ENCODE results near the gene PRPH.

DNA sequence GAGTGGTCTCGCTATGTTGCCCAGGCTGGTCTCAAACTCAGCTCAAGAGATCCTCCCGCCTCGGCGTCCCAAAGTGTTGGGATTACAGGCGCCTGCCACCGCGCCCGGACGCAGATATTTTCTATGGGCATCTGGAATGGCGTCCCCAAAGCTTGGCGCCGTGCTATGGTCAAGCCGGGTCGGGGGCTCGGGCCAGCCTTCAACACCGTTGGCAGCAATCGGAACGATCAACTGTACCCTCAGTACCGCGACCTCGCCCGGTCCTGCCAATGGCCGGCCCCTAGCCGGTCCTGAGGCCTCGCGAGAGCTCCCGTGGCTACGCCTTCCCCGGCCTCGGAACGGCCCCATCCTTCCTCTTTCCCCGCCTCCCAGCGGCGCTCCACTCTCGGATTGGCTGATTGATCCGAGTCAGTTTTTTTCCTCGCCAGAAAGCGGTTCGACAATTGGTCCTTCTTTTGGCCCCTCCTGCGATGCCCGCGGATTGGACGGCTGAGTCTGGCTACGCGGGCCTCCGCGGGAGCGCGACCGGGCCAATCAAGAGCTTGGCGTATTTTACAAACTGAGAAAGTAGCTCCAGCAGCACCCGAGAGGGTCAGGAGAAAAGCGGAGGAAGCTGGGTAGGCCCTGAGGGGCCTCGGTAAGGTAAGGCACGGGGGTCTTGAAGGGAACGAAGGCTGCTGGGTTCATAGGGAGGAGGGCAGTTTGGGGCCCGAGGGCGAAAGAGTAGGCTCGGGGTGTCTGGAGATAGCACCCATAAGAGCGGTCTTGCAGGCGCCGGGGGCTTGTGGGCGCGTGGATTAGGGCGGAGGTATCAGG lies 28.0 kb downstream of the PRPH start, which contains the start of gene TROAP:
- no peak for TF ChIP-seq CTCF (conservative IDR thresholded peaks at IDR 0.05; ENCODE audit: low read length)
- TF ChIP-seq EZH2phosphoT487 (IDR thresholded peaks at IDR 0.05; ENCODE audit: borderline replicate concordance, low read depth, low read length): no peak

All from OCI-LY7 (cell line).